HepG2 (cell line): ENCODE data around the gene BABAM2. TPM values are rescaled to one million over a fixed set of nuclear protein-coding genes. Genes with fewer than 3 reads are reported as not detected.

Experiments
- ATAC-seq: fragments of 200-7000 bp; cut with Tn5 transposase; 3 replicates; pipeline ENCODE4 v1.9.1; 2020; ENCODE audit warnings: mild to moderate bottlenecking, moderate library complexity
- BruUV-seq: library from RNA; stranded (reverse); fragments of 400-500 nt; replicated peaks from 2 replicates; lab custom pipeline; 2021; lab: Mats Ljungman, UMichigan
- CTCF ChIA-PET: fragments of 300-600 bp; formaldehyde crosslinking; extraction: SDS; loops from one replicate; lab custom pipeline; 2021; ENCODE audit warnings: low total read pairs, inconsistent platforms, low intra/inter-chr PET ratio; lab: Yijun Ruan, JAX
- POLR2A ChIA-PET: fragments of 350-600 bp; sonication (Branson Sonifier 250); formaldehyde crosslinking; loops from one replicate; lab custom pipeline; 2020; ENCODE audit warnings: antibody characterized with exemption, inconsistent platforms; lab: Yijun Ruan, JAX
- DNase-seq: peaks from one replicate; pipeline ENCODE4 v3.0.0-alpha.2; 2015; ENCODE audit warnings: low spot score
- FAIRE-seq: peaks from 3 replicates; lab custom pipeline; 2011; peaks lifted over from hg19 to GRCh38; lab: Jason Lieb, UNC
- H2AFZ ChIP-seq: one replicate; pipeline ENCODE4 v1.6.1; 2011; ENCODE audit warnings: low read length, inconsistent platforms
- H3K27ac ChIP-seq: fragments of 300-600 bp; 3 replicates; pipeline ENCODE4 v1.8.0; 2011; ENCODE audit warnings: mixed run types, mild to moderate bottlenecking, mixed read lengths, low read length, inconsistent platforms; ENCODE audit not compliant: insufficient read depth; ENCODE audit errors: extremely low read length
- H3K27me3 ChIP-seq, 2 experiments: fragments of 200-600 bp in 1 of 2; 2 replicates in 1 of 2; 3 replicates in 1 of 2; pipeline versions ENCODE4 v1.6.0 to v1.8.0; 2011; ENCODE audit warnings: low read length in 2 of 2, mild to moderate bottlenecking in 2 of 2, moderate library complexity in 2 of 2, inconsistent platforms in 1 of 2; ENCODE audit not compliant: insufficient read depth in 2 of 2, control insufficient read depth in 1 of 2
- H3K36me3 ChIP-seq, 2 experiments: fragments of 200-600 bp in 1 of 2; replicated peaks in 1 of 2; 2 replicates in 1 of 2; 3 replicates in 1 of 2; pipeline versions ENCODE4 v1.5.1 to v1.8.0; 2011; ENCODE audit warnings: low read length in 2 of 2, inconsistent platforms in 1 of 2; ENCODE audit not compliant: insufficient read depth in 2 of 2, control insufficient read depth in 1 of 2
- H3K4me1 ChIP-seq: 2 replicates; pipeline ENCODE4 v1.5.1; 2012; ENCODE audit warnings: low read length, inconsistent platforms; ENCODE audit not compliant: insufficient read depth
- H3K4me2 ChIP-seq: 2 replicates; pipeline ENCODE4 v1.6.0; 2011; ENCODE audit warnings: low read depth, low read length, inconsistent platforms
- H3K4me3 ChIP-seq, 3 experiments: fragments of 200-600 bp in 1 of 3; sonication (generic), shearing (Covaris generic) in 1 of 3; replicated peaks in 1 of 3; 2 replicates each; pipeline ENCODE4 v1.5.1; 2011 to 2016; ENCODE audit warnings: low read length in 3 of 3, inconsistent platforms in 2 of 3, low read depth in 2 of 3, mild to moderate bottlenecking in 2 of 3, control low read depth in 1 of 3, mixed read lengths in 1 of 3; ENCODE audit not compliant: insufficient read depth in 1 of 3
- H3K79me2 ChIP-seq: one replicate; pipeline ENCODE4 v1.6.1; 2011; ENCODE audit warnings: low read length, inconsistent platforms; ENCODE audit not compliant: insufficient read depth
- H3K9ac ChIP-seq: 2 replicates; pipeline ENCODE4 v1.6.0; 2011; ENCODE audit warnings: mild to moderate bottlenecking, low read depth, low read length, inconsistent platforms; ENCODE audit not compliant: insufficient read depth
- H3K9me3 ChIP-seq: 2 replicates; pipeline ENCODE4 v1.5.1; 2012; ENCODE audit warnings: mild to moderate bottlenecking, low read length
- H4K20me1 ChIP-seq: 2 replicates; pipeline ENCODE4 v1.6.0; 2011; ENCODE audit warnings: inconsistent platforms, mild to moderate bottlenecking, low read length, moderate library complexity; ENCODE audit not compliant: insufficient read depth
- EED ChIP-seq: sonication (generic); formaldehyde crosslinking; IDR thresholded peaks from 2 replicates; pipeline ENCODE4 v1.5.0; 2020; ENCODE audit warnings: mild to moderate bottlenecking, missing genetic modification reagents
- MED8 ChIP-seq: sonication (generic); formaldehyde crosslinking; IDR thresholded peaks from 2 replicates; pipeline ENCODE4 v1.8.1; 2023; ENCODE audit warnings: mild to moderate bottlenecking, missing genetic modification reagents; ENCODE audit not compliant: insufficient replicate concordance
- MTF2 ChIP-seq: sonication (generic); formaldehyde crosslinking; IDR thresholded peaks from 2 replicates; pipeline ENCODE4 v1.5.0; 2020; ENCODE audit warnings: missing genetic modification reagents, borderline replicate concordance
- SCMH1 ChIP-seq: sonication (generic); formaldehyde crosslinking; IDR thresholded peaks from 2 replicates; pipeline ENCODE4 v1.9.0; 2021; ENCODE audit warnings: missing genetic modification reagents, mild to moderate bottlenecking, borderline replicate concordance
- ZNF251 ChIP-seq: sonication (generic); formaldehyde crosslinking; IDR thresholded peaks from 2 replicates; pipeline ENCODE4 v1.9.0; 2021; ENCODE audit warnings: mild to moderate bottlenecking, missing genetic modification reagents
- WGBS: methylation state at CpG from one replicate; pipeline ENCODE4 v1.1.6; 2017; ENCODE audit warnings: low lambda C conversion rate; 5-methylcytosine and 5-hydroxymethylcytosine counted together
- in situ Hi-C: cut with HindIII; loops from 2 replicates; pipeline ENCODE4 v1.10.0; 2017; ENCODE audit warnings: low pct_unique_long_range_greater_than_20kb; ENCODE audit not compliant: extremely low pct_ligation_motif_present
- intact Hi-C: fragments of 100-400 bp; cut with micrococcal nuclease; formaldehyde crosslinking; loops from one replicate; pipeline ENCODE4 v1.10.0; 2022; ENCODE audit not compliant: unreplicated experiment
- polyA plus RNA-seq, 8 experiments: library from polyadenylated mRNA; depleted of rRNA in 3 of 8; stranded (reverse) in 7 of 8; unstranded in 1 of 8; fragments of >200 nt; fragmentation: Illumina TruSeq in 4 of 8; extraction: Trizol in 4 of 8; gene quantifications; 2 replicates each; pipeline versions ENCODE4 v1.2.1 to v1.2.3, GENCODE V29; 2011 to 2016; ENCODE audit warnings: low read depth in 4 of 8, missing spikeins in 1 of 8, mixed read lengths in 1 of 8; ENCODE audit not compliant: insufficient read depth in 1 of 8
- total RNA-seq, 5 experiments: library from RNA; depleted of rRNA; stranded (reverse); fragments of >200 nt; fragmentation: Illumina TruSeq; extraction: Trizol; gene quantifications; 2 replicates each; pipeline ENCODE4 v1.2.3, GENCODE V29; 2016; ENCODE audit warnings: low read depth in 1 of 5
- TF ChIP-seq, protein P1 (sequence below): sonication (generic); formaldehyde crosslinking; IDR thresholded peaks from 2 replicates; pipeline ENCODE4 v1.5.1; 2020; ENCODE audit warnings: missing genetic modification reagents, mild to moderate bottlenecking, borderline replicate concordance

The BABAM2 gene
- total and polyA plus RNA-seq, 2 of the 13 experiments (the other 11 are each of a cell fraction or from before 2014, with no cell fraction given): 24.9 to 28.0 TPM

DNA sequence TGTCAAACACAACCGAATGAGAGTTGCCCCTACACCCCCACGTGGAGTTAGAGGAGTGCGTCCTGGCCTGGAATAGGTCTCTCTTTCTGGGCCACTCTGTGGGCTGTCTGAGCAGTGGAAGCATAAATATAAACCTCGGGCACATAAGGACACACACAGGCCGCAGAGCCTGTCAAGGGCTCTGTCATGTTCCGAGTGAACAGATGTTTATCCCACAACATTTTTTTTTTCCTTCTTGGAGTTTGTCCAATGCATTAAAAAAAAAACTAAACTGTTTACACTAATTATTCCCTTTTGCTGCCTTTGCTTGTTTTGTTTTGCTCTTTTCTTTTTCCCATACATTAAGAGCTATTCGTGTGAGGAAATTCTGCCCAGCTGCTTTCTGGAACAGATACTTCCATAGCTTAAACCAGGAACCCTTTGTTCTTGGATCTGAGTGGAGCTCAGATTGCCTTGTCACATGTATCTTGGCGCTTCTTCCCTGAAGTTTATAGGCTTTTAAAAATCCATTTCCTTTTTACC lies 273.8 kb downstream of the BABAM2 start (continued):
- TF ChIP-seq, protein P1, sequence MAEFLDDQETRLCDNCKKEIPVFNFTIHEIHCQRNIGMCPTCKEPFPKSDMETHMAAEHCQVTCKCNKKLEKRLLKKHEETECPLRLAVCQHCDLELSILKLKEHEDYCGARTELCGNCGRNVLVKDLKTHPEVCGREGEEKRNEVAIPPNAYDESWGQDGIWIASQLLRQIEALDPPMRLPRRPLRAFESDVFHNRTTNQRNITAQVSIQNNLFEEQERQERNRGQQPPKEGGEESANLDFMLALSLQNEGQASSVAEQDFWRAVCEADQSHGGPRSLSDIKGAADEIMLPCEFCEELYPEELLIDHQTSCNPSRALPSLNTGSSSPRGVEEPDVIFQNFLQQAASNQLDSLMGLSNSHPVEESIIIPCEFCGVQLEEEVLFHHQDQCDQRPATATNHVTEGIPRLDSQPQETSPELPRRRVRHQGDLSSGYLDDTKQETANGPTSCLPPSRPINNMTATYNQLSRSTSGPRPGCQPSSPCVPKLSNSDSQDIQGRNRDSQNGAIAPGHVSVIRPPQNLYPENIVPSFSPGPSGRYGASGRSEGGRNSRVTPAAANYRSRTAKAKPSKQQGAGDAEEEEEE (CRISPR knock-in tag): no peak

DNA sequence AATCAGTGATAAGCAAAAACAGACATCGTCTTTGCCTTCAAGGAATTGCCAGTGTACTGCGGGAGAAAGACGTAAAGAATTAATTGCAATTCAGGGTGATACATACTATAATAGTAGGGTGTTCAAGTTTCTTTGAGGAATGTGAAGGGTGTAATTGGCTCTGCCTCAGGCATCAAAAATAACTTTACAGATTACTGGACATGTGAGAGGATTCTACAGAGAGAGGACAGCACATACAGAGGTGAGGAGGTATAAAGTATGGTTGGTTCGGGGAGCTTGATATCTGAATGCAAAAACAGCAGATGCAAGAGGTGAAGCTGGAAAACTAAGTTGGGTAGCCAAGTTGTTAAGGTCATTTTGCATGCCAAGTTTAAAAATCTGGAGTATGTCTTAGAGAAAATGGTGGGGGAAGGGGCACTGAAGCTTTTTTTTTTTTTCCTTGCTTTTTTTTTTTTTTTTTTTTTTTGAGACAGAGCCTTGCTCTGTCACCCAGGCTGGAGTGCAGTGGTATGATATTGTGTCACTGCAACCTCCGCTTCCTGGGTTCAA lies 274.6 kb downstream of the BABAM2 start:
- H3K27ac ChIP-seq: no peak overlapping the region
- H3K79me2 ChIP-seq: no peaks in the 10 kb centered on the region
- no peaks in the 10 kb centered on the region for H3K27me3 ChIP-seq
- ATAC-seq (no peak), DNase-seq (no peak), FAIRE-seq (no peak)
- no peaks in the 10 kb centered on the region for H3K36me3 ChIP-seq
- no peak overlapping the region for H2AFZ ChIP-seq
- POLR2A ChIA-PET: no interaction called here
- TF ChIP-seq ZNF251 (CRISPR knock-in tag): no peak
- no peak for TF ChIP-seq MTF2
- TF ChIP-seq MED8 (CRISPR knock-in tag): no peak
- no TSS peak for BruUV-seq
- H3K9ac ChIP-seq: no peak overlapping the region
- H4K20me1 ChIP-seq: no peaks in the 10 kb centered on the region
- in situ Hi-C loops (no loop called here), intact Hi-C loops (no loop called here)
- CTCF ChIA-PET: no interaction called here
- WGBS: 94% methylated on average over 5 of the region's 5 CpGs
- H3K4me2 ChIP-seq: no peak overlapping the region
- no peaks in the 10 kb centered on the region for H3K9me3 ChIP-seq
- H3K4me1 ChIP-seq: peaks cover 6% of the 10 kb centered on the region
- no peak overlapping the region for H3K4me3 ChIP-seq

DNA sequence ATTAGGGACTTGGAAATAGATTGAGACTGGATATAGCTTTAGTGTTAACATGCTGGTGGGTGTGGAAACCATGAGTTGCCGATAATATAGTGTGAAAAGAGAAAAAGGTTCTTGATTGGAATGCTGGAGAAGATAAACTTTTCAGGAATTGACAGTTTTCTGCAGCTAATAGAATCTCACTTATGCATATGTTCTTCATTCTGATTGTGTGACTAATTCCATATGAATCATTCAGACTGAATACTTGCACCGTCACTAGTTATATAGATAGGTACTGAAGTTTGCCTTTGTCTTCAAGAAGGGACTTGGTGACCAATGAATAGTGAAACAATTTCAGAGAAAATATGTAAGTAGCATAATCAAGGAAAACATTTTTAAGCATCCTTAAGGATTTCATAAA lies 276.4 kb downstream of the BABAM2 start:
- ChIA-PET CTCF (no interaction called here), POLR2A (no interaction called here)
- no peaks in the 10 kb centered on the region for H4K20me1 ChIP-seq
- no TSS peak for BruUV-seq
- no peak for TF ChIP-seq EED (CRISPR knock-in tag)
- no peak for TF ChIP-seq SCMH1 (CRISPR knock-in tag)
- H3K4me3 ChIP-seq: no peak overlapping the region
- H3K36me3 ChIP-seq: no peaks in the 10 kb centered on the region
- DNase-seq: no peak
- H3K4me1 ChIP-seq: peaks cover 14% of the 10 kb centered on the region
- FAIRE-seq: no peak
- ATAC-seq: no peak
- no peaks in the 10 kb centered on the region for H3K9me3 ChIP-seq
- 95% methylated on average over 2 of the region's 2 CpGs for WGBS
- in situ Hi-C loops (no loop called here), intact Hi-C loops (no loop called here)
- no peak overlapping the region for H3K9ac ChIP-seq
- H3K79me2 ChIP-seq: no peaks in the 10 kb centered on the region
- no peak overlapping the region for H3K27ac ChIP-seq
- no peaks in the 10 kb centered on the region for H3K27me3 ChIP-seq
- H2AFZ ChIP-seq: no peak overlapping the region
- H3K4me2 ChIP-seq: no peak overlapping the region
